NCI-H1417 (cell line): Measurements from ENCODE around the gene AP3S1.
A peak's percentile ranks its signal among the peaks of the same experiment; 100 is the strongest.

Experiments
- DNase-seq, 3 experiments: peaks; one replicate each; lab custom pipeline; 2025; lab: John Stamatoyannopoulos, UW

AP3S1 gene

DNA sequence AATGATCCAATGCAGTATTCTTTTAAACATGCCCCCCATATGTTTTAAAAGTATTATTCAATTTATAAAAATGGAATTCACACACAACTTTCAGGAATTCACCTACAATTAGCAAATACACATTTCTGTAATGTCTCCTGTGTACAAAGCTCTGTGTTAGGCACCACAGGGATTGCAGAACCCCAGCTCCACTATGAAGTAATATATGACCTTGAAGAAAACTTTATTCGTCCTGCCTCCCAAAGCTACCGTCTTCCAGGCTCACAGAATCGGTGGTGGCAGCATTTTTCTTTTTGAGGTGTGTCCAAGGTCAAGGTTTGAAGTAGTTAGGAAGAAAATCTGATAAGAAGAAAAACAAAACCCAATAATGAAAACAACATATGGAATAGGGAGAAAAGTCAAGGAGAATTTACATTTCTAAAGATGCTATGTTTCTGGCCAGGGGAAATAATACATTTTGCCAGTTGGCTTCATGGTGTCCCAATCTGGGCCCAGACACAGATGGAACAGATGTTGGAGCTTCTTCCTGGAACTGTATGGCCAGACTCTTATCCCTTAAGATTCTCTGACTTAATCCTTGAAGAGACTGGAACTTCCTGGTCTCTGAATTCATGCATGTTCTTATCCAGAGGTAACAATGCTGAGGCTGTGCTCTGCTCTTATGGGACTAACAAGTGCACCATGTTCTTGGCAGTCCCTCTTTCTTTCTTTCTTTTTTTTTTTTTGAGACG lies 98.5 kb downstream of the AP3S1 start:
- DNase-seq, result no peak

GRCh38 chr5:115941051-115941675 lies 99.4 kb downstream of the AP3S1 start:
- DNase-seq, result no peak

DNA sequence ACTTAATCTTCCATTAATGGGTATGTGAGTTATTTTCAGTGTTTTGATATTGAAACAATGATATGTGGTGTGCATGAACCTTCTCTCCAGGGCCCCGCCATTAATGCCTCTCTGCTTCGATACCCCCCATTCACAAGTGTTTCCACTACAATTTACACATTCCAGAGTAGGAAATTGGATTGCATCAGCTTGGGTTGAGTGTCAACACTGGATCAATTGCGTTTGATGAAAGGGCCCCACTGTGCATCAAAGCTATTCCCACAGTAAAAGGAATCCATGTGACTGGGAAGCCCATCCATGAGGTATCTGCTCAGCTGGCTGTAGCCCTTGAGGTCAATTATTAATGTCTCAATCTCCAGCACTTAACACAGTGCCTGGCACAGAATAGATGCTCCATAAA lies 102.8 kb downstream of the AP3S1 start:
- no peak for DNase-seq

- DNase-seq, result no peak
Observed at GRCh38 chr5:115946655-115947054, 104.9 kb downstream of the AP3S1 start.

- DNase-seq, result no peak
Observed at GRCh38 chr5:115947260-115947659, 105.5 kb downstream of the AP3S1 start.

- no peak for DNase-seq
Observed at GRCh38 chr5:115948091-115948534, 106.4 kb downstream of the AP3S1 start.

GRCh38 chr5:115949096-115949495 lies 107.4 kb downstream of the AP3S1 start:
- no peak for DNase-seq

GRCh38 chr5:115952588-115952987 lies 110.9 kb downstream of the AP3S1 start:
- DNase-seq, result peak; percentile 12 to 92 (median 49)

DNA sequence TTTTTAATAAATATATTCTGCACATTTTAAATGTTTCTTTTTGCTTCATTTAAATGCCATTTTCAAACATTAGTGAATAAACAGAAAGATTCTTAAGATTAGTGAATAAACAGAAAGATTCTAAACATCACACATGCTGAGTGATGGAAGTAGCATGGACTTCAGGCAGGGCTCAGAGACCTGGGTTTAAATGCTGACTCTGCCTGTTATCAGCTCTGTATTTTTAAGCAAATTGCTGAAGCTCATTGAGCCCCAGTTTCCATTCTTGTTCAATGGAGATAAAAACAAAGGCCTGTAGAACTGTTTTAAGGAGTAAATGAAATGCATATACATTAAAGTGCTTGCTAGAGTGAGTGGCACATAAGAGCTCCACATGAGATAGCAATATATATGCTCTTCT lies 112.4 kb downstream of the AP3S1 start:
- no peak for DNase-seq

DNA sequence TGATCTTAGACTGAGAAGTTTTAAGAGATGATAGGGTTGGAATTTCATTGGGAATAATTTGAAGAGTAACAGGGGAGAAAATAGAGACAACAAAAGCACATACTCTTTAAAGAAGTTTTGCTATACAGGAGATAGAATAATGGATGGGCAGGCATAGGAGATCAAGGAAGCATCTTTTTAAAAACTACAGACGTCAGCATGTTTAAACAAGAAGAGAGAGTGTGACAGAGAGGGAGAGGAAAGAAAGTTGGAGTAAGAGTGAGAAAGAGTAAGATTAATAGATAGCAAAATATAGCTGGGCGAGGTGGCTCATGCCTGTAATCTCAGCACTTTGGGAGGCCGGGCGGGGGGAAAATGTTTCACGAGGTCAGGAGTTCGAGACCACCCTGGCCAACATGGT lies 115.2 kb downstream of the AP3S1 start:
- no peak for DNase-seq

GRCh38 chr5:115961381-115962238 lies 119.9 kb downstream of the AP3S1 start:
- no peak for DNase-seq

DNA sequence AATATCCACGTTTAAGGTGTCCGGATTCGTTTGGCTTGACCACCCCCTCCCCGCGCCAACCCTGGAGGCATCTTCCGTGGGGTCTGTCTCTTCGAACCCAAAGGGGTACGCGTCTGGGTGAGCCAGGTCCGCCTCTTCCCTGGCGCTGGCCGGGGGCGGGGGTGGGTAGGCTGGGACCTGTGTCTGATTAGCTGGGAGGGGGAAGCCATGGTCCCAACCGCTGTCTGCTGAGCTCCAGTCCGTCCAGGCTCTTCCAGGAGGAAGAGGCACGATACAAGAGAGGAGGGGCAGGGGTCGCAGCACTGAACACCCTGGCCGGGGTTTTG lies 120.5 kb downstream of the AP3S1 start, which contains the start of gene LVRN:
TSS of gene LVRN (plus strand) at position 237 of the 326 bp plus-strand sequence. CDS start 143 bp downstream, outside the sequence.
- DNase-seq, result no peak

DNA sequence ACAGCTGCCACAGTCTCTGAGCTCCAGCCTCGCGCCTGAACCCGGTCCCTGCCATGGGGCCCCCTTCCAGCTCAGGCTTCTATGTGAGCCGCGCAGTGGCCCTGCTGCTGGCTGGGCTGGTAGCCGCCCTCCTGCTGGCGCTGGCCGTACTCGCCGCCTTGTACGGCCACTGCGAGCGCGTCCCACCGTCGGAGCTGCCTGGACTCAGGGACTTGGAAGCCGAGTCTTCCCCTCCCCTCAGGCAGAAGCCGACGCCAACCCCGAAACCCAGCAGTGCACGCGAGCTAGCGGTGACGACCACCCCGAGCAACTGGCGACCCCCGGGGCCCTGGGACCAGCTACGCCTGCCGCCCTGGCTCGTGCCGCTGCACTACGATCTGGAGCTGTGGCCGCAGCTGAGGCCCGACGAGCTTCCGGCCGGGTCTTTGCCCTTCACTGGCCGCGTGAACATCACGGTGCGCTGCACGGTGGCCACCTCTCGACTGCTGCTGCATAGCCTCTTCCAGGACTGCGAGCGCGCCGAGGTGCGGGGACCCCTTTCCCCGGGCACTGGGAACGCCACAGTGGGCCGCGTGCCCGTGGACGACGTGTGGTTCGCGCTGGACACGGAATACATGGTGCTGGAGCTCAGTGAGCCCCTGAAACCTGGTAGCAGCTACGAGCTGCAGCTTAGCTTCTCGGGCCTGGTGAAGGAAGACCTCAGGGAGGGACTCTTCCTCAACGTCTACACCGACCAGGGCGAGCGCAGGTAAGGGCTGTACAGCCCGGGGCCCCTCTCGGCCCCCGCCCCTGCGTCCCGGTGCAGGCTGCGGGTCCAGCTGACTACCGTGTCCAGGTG lies 121.0 kb downstream of the AP3S1 start:
- no peak for DNase-seq

GRCh38 chr5:115963566-115963965 lies 121.8 kb downstream of the AP3S1 start:
- no peak for DNase-seq
